Stimulated activated naive B cell treated with anti-CD40 and anti-IgM and Interleukin-4, amounts not matched to agents 10 μg/mL and 1 μg/mL and 100 μg/mL, for 72 hours (primary cell): ENCODE results near the gene HUWE1.

Experiments used
- ATAC-seq, 2 donors: fragments of 150-1000 bp; cut with Tn5 transposase; replicated peaks; 2 replicates each; pipeline ENCODE4 v1.10.0; 2021; ENCODE audit warnings: moderate library complexity in 1 of 2
- DNase-seq: peaks from one replicate; pipeline ENCODE4 v3.0.0; 2021
- H3K27ac Mint-ChIP-seq: one replicate; pipeline ENCODE4 v1.8.0; 2022; ENCODE audit warnings: mild to moderate bottlenecking, mixed read lengths
- H3K27me3 Mint-ChIP-seq, 2 donors: one replicate each; pipeline ENCODE4 v1.8.0; 2022; ENCODE audit warnings: mixed read lengths in 2 of 2
- H3K36me3 Mint-ChIP-seq, 2 donors: one replicate each; pipeline ENCODE4 v1.8.0; 2022; ENCODE audit warnings: mixed read lengths in 2 of 2, mild to moderate bottlenecking in 1 of 2
- H3K4me1 Mint-ChIP-seq, 2 donors: one replicate each; pipeline ENCODE4 v1.8.0; 2022; ENCODE audit warnings: mixed read lengths in 2 of 2, mild to moderate bottlenecking in 1 of 2
- H3K4me3 Mint-ChIP-seq, 2 donors: one replicate each; pipeline ENCODE4 v1.8.0; 2022; ENCODE audit warnings: mild to moderate bottlenecking in 2 of 2, mixed read lengths in 2 of 2, moderate library complexity in 1 of 2
- H3K9me3 Mint-ChIP-seq, 2 donors: one replicate each; pipeline ENCODE4 v1.8.0; 2022; ENCODE audit warnings: mixed read lengths in 2 of 2, mild to moderate bottlenecking in 1 of 2

Gene HUWE1

DNA sequence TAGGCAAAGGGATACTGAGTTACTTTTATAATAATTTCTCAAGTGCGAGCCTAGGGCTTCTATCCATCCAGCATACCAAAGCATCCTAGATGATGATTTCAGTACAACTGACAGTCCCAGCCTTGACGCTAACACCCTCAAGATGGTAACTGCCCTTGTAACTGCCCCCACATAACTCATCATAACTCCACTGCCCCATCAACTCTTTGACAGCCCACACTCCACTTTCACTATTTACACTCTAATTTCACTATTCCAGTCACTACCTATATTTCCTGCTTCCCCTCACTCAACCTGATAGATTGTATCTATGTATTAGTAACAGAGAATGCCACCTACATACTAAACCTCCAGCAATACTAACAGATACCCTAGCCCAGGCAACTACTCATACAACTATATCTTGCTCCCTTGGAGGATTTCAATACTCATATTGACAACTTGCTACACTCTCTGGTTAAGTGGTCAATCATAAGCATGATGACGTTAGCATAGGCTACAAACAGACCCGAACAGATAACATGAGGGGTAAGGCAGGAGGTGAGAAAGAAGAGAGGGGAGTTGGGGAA, 65.0 kb downstream of the HUWE1 start:
- Mint-ChIP-seq H3K4me1 (no peaks in the 10 kb centered on the region), H3K9me3 (no peaks in the 10 kb centered on the region), H3K36me3 (peaks cover 14 to 18% of the 10 kb centered on the region in 2 donors), H3K27me3 (peaks cover 0 to 3% of the 10 kb centered on the region in 2 donors), H3K4me3 (no peak overlapping the region), H3K27ac (peak overlapping the region; percentile 26)
- no peak for ATAC-seq
- no peak for DNase-seq

DNA sequence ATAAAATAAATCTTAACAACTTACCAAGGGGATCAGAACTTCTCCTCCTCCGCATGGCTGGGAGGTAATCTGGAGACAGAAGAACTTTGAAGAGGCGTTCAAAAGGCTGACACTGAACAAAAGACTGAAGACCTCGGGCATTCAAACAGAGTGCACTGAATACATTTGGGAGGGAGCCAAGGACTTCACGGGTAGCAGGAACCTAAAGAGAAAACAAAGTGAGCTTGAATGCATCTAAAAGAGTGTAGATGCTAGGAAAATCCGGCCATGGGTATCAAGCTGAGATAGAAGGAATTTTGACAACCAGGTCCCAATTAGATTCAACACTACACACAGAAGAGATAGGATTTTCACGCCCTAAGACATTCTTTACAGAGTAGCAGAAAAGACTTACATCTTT, 69.6 kb downstream of the HUWE1 start:
- no peak for ATAC-seq
- H3K27ac Mint-ChIP-seq, result no peak overlapping the region
- no peak overlapping the region for H3K4me3 Mint-ChIP-seq
- no peak for DNase-seq
- H3K27me3 Mint-ChIP-seq, result peaks cover 0 to 3% of the 10 kb centered on the region in 2 donors
- peaks cover 18 to 23% of the 10 kb centered on the region in 2 donors for H3K36me3 Mint-ChIP-seq
- H3K4me1 Mint-ChIP-seq, result peaks cover 0 to 2% of the 10 kb centered on the region in 2 donors
- no peaks in the 10 kb centered on the region for H3K9me3 Mint-ChIP-seq

DNA sequence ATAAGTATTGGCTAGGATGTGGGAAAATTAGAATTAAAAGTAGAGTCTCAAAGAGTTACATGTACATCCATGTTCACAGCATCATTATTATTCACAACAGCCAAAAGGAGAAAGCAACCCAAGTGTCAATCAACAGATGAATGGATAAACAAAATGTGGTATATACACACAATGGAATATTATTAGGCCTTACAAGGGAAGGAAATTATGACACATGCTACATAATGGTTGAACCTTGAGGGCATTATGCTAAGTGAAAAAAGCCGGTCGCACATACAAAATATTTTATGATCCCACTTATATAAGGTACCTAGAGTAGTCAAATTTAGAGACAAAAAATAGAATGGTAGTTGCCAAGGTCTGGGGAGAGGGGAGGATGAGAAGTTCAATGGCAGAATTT, 80.1 kb downstream of the HUWE1 start:
- H3K36me3 Mint-ChIP-seq, result peaks cover 5 to 13% of the 10 kb centered on the region in 2 donors
- no peak overlapping the region for H3K27ac Mint-ChIP-seq
- peak overlapping the region in 1 of 2 donors; percentile 5 for H3K4me3 Mint-ChIP-seq

DNA sequence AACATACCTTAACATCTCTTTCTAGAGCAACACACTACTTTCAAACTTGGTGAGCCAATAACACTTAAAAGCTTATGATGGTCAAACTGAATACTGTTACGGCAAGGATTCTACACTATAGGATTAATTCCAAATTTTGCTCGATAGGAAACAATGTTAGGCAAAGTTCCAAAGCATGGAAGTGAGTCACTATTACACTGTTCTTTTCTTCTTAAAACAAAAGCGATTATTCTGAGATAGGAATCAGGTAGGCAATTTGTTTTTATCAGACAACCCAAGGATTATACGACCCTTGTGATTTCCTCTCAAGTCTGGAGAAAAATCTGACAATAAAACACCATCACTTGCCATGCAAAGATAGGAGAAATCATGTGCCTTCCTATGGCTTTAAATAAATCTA, 81.5 kb downstream of the HUWE1 start:
- ATAC-seq, result no peak
- Mint-ChIP-seq H3K4me1 (no peaks in the 10 kb centered on the region), H3K4me3 (no peak overlapping the region), H3K36me3 (peaks cover 5 to 18% of the 10 kb centered on the region in 2 donors), H3K27ac (no peak overlapping the region), H3K27me3 (no peaks in the 10 kb centered on the region), H3K9me3 (no peaks in the 10 kb centered on the region)
- DNase-seq, result no peak

More for the DNA sequence above, 80.1 kb downstream of the HUWE1 start:
- DNase-seq (no peak), ATAC-seq (no peak)
- Mint-ChIP-seq H3K27me3 (no peaks in the 10 kb centered on the region), H3K4me1 (no peaks in the 10 kb centered on the region), H3K9me3 (no peaks in the 10 kb centered on the region)

DNA sequence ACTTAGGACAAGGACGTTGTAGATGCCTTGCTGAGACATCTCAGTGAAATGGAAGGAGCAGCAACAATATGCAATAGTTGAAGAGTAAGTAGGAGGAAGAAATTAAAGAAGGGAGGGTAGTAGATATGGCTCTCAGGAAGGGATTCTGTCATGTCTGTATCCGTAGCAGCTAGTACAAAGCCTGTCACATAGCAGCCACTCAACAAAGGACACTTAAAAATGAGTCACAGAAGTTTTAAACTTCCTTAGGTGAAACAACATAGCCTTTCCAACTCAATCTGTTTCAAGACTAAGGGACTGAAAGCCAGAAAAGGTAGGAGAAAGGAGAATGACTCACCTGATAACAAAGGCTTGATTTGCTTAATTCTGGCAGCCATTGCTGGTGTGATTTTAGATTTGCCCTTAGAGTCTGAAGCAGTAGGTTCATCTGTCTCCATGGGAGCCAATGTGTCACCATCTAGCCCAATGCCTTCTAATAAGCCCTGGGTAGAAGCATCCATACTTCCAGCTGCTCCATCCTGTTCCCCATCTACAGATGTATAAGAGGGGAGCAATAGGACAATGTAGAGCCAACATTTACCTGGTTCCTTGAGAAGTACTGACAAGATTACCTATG, 86.6 kb downstream of the HUWE1 start:
- Mint-ChIP-seq H3K36me3 (peaks cover 7 to 24% of the 10 kb centered on the region in 2 donors), H3K27ac (peak overlapping the region; percentile 77), H3K4me1 (peaks cover 10 to 16% of the 10 kb centered on the region in 2 donors), H3K9me3 (no peaks in the 10 kb centered on the region), H3K4me3 (no peak overlapping the region), H3K27me3 (no peaks in the 10 kb centered on the region)
- DNase-seq (no peak), ATAC-seq (no peak)

DNA sequence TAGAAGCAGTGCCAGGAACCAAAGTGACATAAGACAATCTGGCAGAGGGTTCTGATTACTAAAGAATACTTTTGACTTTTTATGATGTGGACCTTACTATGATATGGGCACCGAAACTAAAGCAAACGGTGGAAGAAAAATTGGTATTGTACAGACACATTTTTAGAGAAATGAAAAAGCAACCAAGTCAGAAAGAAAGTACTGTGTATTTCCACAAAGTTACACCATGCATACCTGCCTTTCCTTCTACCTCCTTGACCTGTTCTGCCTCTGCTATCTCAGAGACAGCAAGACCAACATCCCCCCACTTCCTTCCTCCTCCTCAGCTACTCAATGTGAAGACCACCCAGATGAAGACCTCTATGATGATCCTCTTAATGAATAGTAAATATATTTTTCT, 88.3 kb downstream of the HUWE1 start:
- ATAC-seq (peak; percentile 27 to 29), DNase-seq (no peak)
- Mint-ChIP-seq H3K36me3 (peaks cover 12 to 29% of the 10 kb centered on the region in 2 donors), H3K27ac (no peak overlapping the region), H3K27me3 (no peaks in the 10 kb centered on the region), H3K9me3 (no peaks in the 10 kb centered on the region), H3K4me3 (no peak overlapping the region), H3K4me1 (peaks cover 12 to 23% of the 10 kb centered on the region in 2 donors)

DNA sequence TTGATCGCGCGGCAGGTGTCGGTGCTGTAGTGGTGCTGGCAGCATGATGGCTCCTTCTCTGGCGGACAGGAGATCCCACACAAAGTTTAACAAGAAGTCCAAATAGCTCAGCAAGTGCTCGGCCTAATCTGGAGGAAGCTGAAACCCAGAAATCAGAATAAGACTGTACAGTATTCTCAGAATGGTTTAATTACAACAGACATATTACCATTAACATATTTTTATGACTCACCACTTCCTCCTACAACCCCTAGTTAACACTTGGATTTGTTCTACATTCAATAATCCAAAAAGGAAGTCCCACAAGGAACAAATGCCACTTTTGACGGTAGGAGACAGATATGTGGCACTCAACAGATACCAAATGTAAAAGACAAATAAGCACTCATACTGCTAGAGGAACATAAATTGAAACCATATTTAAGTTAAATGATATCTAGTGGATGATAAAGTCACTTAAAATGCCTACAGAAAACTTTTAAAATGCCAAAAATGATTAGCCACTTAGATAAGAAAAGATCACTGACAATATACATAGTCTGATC, 91.2 kb downstream of the HUWE1 start:
- Mint-ChIP-seq H3K9me3 (no peaks in the 10 kb centered on the region), H3K27me3 (no peaks in the 10 kb centered on the region), H3K36me3 (peaks cover 13 to 31% of the 10 kb centered on the region in 2 donors), H3K4me3 (no peak overlapping the region), H3K4me1 (peaks cover 12 to 23% of the 10 kb centered on the region in 2 donors), H3K27ac (peak overlapping the region; percentile 51)
- no peak for DNase-seq
- ATAC-seq, result no peak

DNA sequence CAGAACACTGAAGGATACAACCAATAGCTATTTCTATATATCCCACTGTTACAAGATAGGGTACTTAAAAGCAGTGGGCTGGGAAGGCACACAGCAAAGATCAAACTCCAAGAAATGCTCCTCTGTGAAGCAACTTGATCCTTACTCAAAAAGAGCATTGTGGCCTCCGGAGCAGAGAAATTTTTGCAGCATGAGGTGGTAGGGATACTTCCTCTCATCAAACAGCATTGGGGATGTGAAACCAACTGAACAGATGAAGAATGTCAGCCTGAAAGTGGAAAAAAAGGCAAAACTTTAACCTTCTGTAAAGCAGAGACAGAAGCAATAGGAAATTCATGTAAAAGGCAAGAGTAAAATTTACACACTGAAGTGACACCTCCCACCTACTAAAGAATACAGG, 92.2 kb downstream of the HUWE1 start:
- Mint-ChIP-seq H3K4me3 (no peak overlapping the region), H3K4me1 (peaks cover 12 to 19% of the 10 kb centered on the region in 2 donors), H3K36me3 (peaks cover 13 to 37% of the 10 kb centered on the region in 2 donors), H3K9me3 (no peaks in the 10 kb centered on the region), H3K27me3 (no peaks in the 10 kb centered on the region), H3K27ac (peak overlapping the region; percentile 17)
- ATAC-seq, result peak; percentile 52 to 68
- no peak for DNase-seq

DNA sequence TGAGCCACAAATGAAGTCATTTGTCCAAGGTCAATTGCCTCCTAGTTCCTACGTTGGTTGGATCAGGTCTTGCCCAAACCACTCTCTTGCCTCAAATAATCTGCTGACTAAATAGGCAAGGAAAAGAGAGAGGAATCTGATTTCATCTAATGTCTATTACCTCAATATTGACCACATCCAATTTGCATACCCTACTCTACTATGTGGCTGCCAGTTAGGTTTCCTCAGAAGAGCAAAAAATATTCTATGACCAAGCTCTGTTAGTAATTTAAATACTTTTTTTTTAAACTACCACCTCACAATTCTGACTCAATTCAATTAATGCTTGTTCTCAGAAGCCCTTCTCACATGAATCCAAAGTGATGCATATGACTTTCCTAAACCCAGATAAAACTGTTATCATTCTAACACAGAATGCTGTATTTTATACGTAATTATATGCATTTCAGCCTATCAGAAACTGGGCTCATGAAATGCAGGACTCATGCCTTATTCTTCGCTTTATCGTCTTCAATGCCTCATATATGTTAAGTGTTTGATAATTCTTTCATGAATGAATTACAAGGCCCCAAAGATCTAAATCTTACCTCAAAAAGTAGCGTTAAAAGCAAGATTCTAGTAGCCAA, 98.6 kb downstream of the HUWE1 start:
- DNase-seq (no peak), ATAC-seq (peak in 1 of 2 donors; percentile 45)
- Mint-ChIP-seq H3K9me3 (no peaks in the 10 kb centered on the region), H3K4me3 (no peak overlapping the region), H3K36me3 (peaks cover 10 to 28% of the 10 kb centered on the region in 2 donors), H3K27me3 (peaks cover 0 to 3% of the 10 kb centered on the region in 2 donors), H3K27ac (peak overlapping the region; percentile 9), H3K4me1 (no peaks in the 10 kb centered on the region)

DNA sequence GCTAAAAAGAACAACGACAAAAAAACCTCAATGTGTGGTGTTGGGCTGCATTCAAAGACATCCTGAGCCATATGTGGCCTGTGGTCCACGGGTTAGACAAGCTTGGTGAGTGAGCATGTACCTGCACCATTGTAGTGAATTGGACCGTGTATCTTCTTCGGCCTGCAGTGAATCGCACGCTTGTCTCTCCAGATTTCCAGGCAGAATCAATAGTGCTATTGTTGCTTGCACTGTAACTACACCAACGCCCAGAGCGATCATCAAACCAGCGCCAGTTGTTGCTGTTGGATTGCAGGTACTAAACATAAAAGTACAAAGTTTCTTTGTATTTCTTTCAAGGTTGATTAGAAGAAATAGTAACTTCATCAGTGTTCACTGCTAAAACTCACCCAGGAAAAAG, 101.6 kb downstream of the HUWE1 start:
- no peak overlapping the region for H3K27ac Mint-ChIP-seq
- H3K9me3 Mint-ChIP-seq, result no peaks in the 10 kb centered on the region
- DNase-seq (no peak), ATAC-seq (no peak)
- H3K36me3 Mint-ChIP-seq, result peaks cover 16 to 41% of the 10 kb centered on the region in 2 donors
- peaks cover 0 to 3% of the 10 kb centered on the region in 2 donors for H3K27me3 Mint-ChIP-seq
- H3K4me1 Mint-ChIP-seq, result no peaks in the 10 kb centered on the region
- H3K4me3 Mint-ChIP-seq, result no peak overlapping the region

DNA sequence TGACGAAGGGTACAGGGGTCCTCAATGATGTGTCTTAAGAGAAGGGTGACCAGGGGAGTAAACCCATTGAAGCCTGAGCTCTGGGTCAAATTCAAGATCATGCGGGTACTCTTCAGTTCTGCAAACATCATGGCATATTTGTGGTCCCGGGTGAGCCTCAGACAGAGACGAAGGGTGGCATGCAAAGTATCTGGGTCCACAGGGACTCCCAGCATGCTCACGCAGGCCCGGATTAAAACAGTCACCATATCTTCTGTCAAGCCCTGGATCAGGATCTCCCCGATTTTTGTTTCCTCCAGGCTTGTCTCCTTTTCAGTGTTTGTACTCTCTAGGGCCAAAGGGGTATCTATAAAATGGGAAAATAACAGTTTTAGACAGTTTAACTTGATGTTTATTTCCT, 102.9 kb downstream of the HUWE1 start:
- no peak overlapping the region for H3K27ac Mint-ChIP-seq
- H3K27me3 Mint-ChIP-seq, result peaks cover 0 to 3% of the 10 kb centered on the region in 2 donors
- no peak overlapping the region for H3K4me3 Mint-ChIP-seq
- no peak for DNase-seq
- no peaks in the 10 kb centered on the region for H3K4me1 Mint-ChIP-seq
- no peak for ATAC-seq
- no peaks in the 10 kb centered on the region for H3K9me3 Mint-ChIP-seq
- peaks cover 12 to 36% of the 10 kb centered on the region in 2 donors for H3K36me3 Mint-ChIP-seq

DNA sequence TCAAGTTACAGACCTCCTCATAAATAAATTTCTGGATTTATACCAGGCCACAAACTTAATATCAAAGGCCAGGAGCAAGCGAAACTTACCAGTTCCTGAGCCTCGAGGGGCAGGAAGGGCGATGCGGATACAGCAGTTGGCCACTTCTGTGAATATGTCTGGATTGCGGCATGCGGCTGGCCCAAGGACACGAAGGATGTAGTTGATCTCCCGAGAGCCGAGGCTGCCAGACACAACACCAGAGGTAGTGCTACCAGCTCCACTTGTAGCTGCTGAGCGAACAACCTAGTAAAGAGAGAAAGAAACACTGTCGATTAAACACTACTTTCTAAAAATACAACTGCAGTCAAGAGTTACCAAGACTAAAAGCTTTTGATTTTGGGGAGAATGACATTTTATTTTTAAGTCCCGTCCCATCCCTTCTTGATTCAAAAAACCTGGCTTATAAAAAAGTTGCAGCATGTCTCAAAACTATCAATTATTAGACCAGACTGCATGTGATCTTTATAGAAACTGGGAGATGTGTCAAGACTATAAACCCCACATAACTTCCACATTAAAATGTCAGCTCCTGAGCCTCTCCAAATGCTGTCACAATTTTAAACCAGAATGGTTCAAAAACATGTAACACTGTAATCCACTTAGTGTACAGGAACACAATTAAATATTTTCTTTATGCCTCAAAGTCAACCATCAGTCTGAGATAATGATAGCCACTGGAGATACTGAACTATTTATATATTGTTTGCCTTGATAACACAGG, 105.6 kb downstream of the HUWE1 start:
- no peaks in the 10 kb centered on the region for H3K9me3 Mint-ChIP-seq
- ATAC-seq (no peak), DNase-seq (no peak)
- no peaks in the 10 kb centered on the region for H3K27me3 Mint-ChIP-seq
- H3K36me3 Mint-ChIP-seq, result peaks cover 9 to 35% of the 10 kb centered on the region in 2 donors
- H3K27ac Mint-ChIP-seq, result no peak overlapping the region
- no peaks in the 10 kb centered on the region for H3K4me1 Mint-ChIP-seq
- H3K4me3 Mint-ChIP-seq, result no peak overlapping the region

DNA sequence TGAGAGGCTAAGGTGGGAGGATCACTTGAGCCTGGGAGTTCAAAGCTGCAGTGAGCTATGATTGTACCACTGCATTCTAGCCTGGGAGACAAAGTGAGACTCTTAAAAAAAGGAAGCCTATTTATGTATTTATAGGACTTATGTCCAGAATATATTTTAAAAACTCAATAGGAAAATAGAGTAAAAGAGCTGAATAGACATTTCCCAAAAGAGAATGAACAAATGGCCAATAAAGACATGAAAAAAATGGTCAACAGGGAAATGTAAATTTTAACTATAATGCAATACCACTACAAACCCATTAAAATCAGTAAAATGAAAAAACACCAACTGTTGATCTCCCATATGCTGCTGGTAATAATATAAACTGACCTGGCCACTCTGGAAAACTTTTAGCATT, 115.0 kb downstream of the HUWE1 start:
- H3K27me3 Mint-ChIP-seq, result no peaks in the 10 kb centered on the region
- peaks cover 15 to 21% of the 10 kb centered on the region in 2 donors for H3K36me3 Mint-ChIP-seq
- ATAC-seq (no peak), DNase-seq (no peak)
- H3K4me1 Mint-ChIP-seq, result peaks cover 0 to 6% of the 10 kb centered on the region in 2 donors
- H3K4me3 Mint-ChIP-seq, result no peak overlapping the region
- no peak overlapping the region for H3K27ac Mint-ChIP-seq
- H3K9me3 Mint-ChIP-seq, result no peaks in the 10 kb centered on the region

DNA sequence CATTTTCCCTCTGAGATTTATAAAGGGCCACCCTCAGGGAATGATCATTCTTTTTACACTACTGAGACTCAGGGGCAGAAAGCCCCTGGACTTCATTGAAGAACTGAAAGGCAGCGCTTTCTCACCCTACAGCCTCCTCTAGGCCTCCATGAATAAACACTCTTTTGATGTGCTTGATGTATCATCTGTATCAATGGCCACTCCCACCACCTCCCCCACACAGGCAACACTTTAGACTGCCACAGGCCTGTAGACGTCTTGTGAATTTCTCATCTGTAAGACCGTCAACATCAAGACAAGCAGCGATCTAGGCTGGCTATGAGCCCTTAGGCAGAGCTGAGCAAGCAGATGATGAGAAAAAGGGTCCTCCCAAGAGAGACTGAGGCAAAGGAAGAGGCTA, 123.2 kb downstream of the HUWE1 start:
- Mint-ChIP-seq H3K27me3 (peaks cover 0 to 3% of the 10 kb centered on the region in 2 donors), H3K4me1 (peaks cover 0 to 2% of the 10 kb centered on the region in 2 donors), H3K4me3 (peak overlapping the region in 1 of 2 donors; percentile 11), H3K36me3 (peaks cover 26 to 49% of the 10 kb centered on the region in 2 donors), H3K9me3 (no peaks in the 10 kb centered on the region), H3K27ac (peak overlapping the region; percentile 27)
- ATAC-seq, result no peak
- DNase-seq, result no peak
